WTC11 (cell line): Measurements from ENCODE around the gene CA11. TPM values are rescaled to one million over a fixed set of nuclear protein-coding genes. Genes with fewer than 3 reads are reported as not detected.

Experiments
- AFF4 ChIP-seq: sonication (generic); formaldehyde crosslinking; IDR thresholded peaks from 2 replicates; pipeline ENCODE4 v1.8.1; 2023; ENCODE audit warnings: mild to moderate bottlenecking, missing genetic modification reagents, borderline replicate concordance
- ATF6 ChIP-seq: sonication (generic); formaldehyde crosslinking; IDR thresholded peaks from 2 replicates; pipeline ENCODE4 v1.8.1; 2023; ENCODE audit warnings: mild to moderate bottlenecking, missing genetic modification reagents
- CREM ChIP-seq: sonication (generic); formaldehyde crosslinking; IDR thresholded peaks from 2 replicates; pipeline ENCODE4 v1.8.1; 2022; ENCODE audit warnings: mild to moderate bottlenecking, missing genetic modification reagents, moderate library complexity
- JAZF1 ChIP-seq: fragments of 250-450 bp; sonication (Bioruptor Pico); IDR thresholded peaks from 2 replicates; pipeline ENCODE4 v1.9.0; 2021; ENCODE audit warnings: moderate library complexity, mild to moderate bottlenecking, inconsistent platforms
- MAX ChIP-seq: sonication (generic); formaldehyde crosslinking; IDR thresholded peaks from 2 replicates; pipeline ENCODE4 v1.8.0; 2022; ENCODE audit warnings: mild to moderate bottlenecking, missing genetic modification reagents
- MXD4 ChIP-seq: fragments of 250-450 bp; sonication (Bioruptor Pico); IDR thresholded peaks from 2 replicates; pipeline ENCODE4 v1.8.0; 2021; ENCODE audit warnings: mild to moderate bottlenecking, moderate library complexity, borderline replicate concordance
- MYBL2 ChIP-seq: sonication (generic); formaldehyde crosslinking; IDR thresholded peaks from 2 replicates; pipeline ENCODE4 v1.8.1; 2023; ENCODE audit warnings: mild to moderate bottlenecking, moderate library complexity, missing genetic modification reagents
- NR3C1 ChIP-seq: sonication (generic); formaldehyde crosslinking; conservative IDR thresholded peaks from 2 replicates; pipeline ENCODE4 v1.8.1; 2023; ENCODE audit warnings: low read depth, mild to moderate bottlenecking, missing genetic modification reagents
- PRDM15 ChIP-seq: sonication (generic); formaldehyde crosslinking; IDR thresholded peaks from 2 replicates; pipeline ENCODE4 v1.8.0; 2022; ENCODE audit warnings: missing genetic modification reagents
- RELA ChIP-seq: sonication (generic); formaldehyde crosslinking; IDR thresholded peaks from 2 replicates; pipeline ENCODE4 v1.8.1; 2022; ENCODE audit warnings: missing genetic modification reagents, mild to moderate bottlenecking, borderline replicate concordance
- SMAD4 ChIP-seq: sonication (generic); formaldehyde crosslinking; IDR thresholded peaks from 2 replicates; pipeline ENCODE4 v1.8.0; 2022; ENCODE audit warnings: mild to moderate bottlenecking, missing genetic modification reagents
- ZNF138 ChIP-seq: sonication (generic); formaldehyde crosslinking; conservative IDR thresholded peaks from 2 replicates; pipeline ENCODE4 v1.8.1; 2022; ENCODE audit warnings: mild to moderate bottlenecking, moderate library complexity, missing genetic modification reagents
- ZNF219 ChIP-seq: sonication (generic); formaldehyde crosslinking; IDR thresholded peaks from 2 replicates; pipeline ENCODE4 v1.8.0; 2023; ENCODE audit warnings: missing genetic modification reagents, mild to moderate bottlenecking, borderline replicate concordance
- ZNF416 ChIP-seq: fragments of 250-450 bp; sonication (Bioruptor Pico); IDR thresholded peaks from 2 replicates; pipeline ENCODE4 v1.9.0; 2021; ENCODE audit warnings: mild to moderate bottlenecking, inconsistent platforms
- total RNA-seq: library from RNA; stranded (reverse); gene quantifications from 3 replicates; pipeline ENCODE4 v1.2.3, GENCODE V29; 2021
- TF ChIP-seq, protein P1 (sequence below): sonication (generic); formaldehyde crosslinking; IDR thresholded peaks from 2 replicates; pipeline ENCODE4 v1.8.1; 2023; ENCODE audit warnings: mild to moderate bottlenecking, missing genetic modification reagents, moderate library complexity
- TF ChIP-seq, protein P2 (sequence below): sonication (generic); formaldehyde crosslinking; IDR thresholded peaks from 2 replicates; pipeline ENCODE4 v1.8.0; 2022; ENCODE audit warnings: mild to moderate bottlenecking, missing genetic modification reagents
- TF ChIP-seq, protein P3 (sequence below): sonication (generic); formaldehyde crosslinking; IDR thresholded peaks from 2 replicates; pipeline ENCODE4 v1.8.0; 2023; ENCODE audit warnings: mild to moderate bottlenecking, missing genetic modification reagents
- TF ChIP-seq, protein P4 (sequence below): sonication (generic); formaldehyde crosslinking; IDR thresholded peaks from 2 replicates; pipeline ENCODE4 v1.8.1; 2022; ENCODE audit warnings: mild to moderate bottlenecking, moderate library complexity, missing genetic modification reagents
- TF ChIP-seq, protein P5 (sequence below): fragments of 200-600 bp; IDR thresholded peaks from 2 replicates; pipeline ENCODE4 v1.8.0; 2022; ENCODE audit warnings: antibody characterized with exemption

CA11 gene
- total RNA-seq, 1 experiment from 2014 or later, result 41.4 TPM

DNA sequence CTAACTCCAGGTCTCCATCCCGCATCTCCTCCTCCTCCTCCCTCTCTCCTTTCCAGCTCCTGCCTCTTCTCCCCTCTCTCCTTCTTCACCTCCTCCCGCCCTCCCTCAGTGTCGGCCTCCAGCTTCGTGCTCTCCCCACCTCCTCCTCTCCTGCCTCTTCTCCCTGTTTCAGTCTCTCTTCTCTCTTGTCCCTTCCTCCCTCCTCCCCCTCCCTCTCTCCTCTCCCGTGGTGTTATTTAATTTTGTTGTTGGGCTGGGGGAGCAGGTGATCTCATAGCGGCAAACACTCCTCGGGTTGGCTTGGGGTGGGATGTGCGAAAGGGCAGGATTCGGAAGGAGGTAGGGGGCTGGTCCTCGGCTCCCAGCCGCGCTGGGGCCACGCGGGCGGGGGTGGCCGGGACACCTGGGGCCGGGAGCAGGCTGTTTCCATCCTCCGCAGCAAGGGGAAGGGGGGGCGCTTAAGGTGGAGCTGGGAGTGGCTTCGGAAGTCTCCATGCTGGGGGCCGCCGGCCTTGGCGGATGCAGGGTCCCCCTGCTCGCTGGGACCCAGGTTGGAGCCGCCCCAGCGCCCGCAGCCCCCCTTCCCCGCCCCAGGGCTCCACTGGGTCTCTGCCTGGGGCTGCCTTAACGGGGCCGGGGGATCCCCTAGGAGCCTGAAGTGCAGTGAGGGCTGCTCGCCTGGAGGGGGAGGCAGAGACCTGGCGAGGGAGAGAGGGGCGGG lies at the start of gene CA11 (continued):
- TF ChIP-seq, protein P1, sequence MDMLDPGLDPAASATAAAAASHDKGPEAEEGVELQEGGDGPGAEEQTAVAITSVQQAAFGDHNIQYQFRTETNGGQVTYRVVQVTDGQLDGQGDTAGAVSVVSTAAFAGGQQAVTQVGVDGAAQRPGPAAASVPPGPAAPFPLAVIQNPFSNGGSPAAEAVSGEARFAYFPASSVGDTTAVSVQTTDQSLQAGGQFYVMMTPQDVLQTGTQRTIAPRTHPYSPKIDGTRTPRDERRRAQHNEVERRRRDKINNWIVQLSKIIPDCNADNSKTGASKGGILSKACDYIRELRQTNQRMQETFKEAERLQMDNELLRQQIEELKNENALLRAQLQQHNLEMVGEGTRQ (CRISPR knock-in tag), result 0 out of 2 replicates have a peak, but pooled peaks have one; percentile 4
- no peak for TF ChIP-seq ATF6 (CRISPR knock-in tag)
- no peak for TF ChIP-seq PRDM15
- no peak for TF ChIP-seq ZNF219 (CRISPR knock-in tag)
- 0 out of 2 replicates have a peak, but pooled peaks have one; percentile 24 for TF ChIP-seq ZNF416
- TF ChIP-seq MYBL2 (CRISPR knock-in tag), result no peak
- TF ChIP-seq SMAD4, result no peak
- TF ChIP-seq AFF4, result peak; percentile 72; the same call in 1 of the 2 replicates
- TF ChIP-seq, protein P2, sequence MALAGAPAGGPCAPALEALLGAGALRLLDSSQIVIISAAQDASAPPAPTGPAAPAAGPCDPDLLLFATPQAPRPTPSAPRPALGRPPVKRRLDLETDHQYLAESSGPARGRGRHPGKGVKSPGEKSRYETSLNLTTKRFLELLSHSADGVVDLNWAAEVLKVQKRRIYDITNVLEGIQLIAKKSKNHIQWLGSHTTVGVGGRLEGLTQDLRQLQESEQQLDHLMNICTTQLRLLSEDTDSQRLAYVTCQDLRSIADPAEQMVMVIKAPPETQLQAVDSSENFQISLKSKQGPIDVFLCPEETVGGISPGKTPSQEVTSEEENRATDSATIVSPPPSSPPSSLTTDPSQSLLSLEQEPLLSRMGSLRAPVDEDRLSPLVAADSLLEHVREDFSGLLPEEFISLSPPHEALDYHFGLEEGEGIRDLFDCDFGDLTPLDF (CRISPR knock-in tag), result no peak
- TF ChIP-seq, protein P3, sequence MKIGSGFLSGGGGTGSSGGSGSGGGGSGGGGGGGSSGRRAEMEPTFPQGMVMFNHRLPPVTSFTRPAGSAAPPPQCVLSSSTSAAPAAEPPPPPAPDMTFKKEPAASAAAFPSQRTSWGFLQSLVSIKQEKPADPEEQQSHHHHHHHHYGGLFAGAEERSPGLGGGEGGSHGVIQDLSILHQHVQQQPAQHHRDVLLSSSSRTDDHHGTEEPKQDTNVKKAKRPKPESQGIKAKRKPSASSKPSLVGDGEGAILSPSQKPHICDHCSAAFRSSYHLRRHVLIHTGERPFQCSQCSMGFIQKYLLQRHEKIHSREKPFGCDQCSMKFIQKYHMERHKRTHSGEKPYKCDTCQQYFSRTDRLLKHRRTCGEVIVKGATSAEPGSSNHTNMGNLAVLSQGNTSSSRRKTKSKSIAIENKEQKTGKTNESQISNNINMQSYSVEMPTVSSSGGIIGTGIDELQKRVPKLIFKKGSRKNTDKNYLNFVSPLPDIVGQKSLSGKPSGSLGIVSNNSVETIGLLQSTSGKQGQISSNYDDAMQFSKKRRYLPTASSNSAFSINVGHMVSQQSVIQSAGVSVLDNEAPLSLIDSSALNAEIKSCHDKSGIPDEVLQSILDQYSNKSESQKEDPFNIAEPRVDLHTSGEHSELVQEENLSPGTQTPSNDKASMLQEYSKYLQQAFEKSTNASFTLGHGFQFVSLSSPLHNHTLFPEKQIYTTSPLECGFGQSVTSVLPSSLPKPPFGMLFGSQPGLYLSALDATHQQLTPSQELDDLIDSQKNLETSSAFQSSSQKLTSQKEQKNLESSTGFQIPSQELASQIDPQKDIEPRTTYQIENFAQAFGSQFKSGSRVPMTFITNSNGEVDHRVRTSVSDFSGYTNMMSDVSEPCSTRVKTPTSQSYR, result 0 out of 2 replicates have a peak, but pooled peaks have one; percentile 22
- no peak for TF ChIP-seq MXD4 (CRISPR knock-in tag)
- TF ChIP-seq, protein P4, sequence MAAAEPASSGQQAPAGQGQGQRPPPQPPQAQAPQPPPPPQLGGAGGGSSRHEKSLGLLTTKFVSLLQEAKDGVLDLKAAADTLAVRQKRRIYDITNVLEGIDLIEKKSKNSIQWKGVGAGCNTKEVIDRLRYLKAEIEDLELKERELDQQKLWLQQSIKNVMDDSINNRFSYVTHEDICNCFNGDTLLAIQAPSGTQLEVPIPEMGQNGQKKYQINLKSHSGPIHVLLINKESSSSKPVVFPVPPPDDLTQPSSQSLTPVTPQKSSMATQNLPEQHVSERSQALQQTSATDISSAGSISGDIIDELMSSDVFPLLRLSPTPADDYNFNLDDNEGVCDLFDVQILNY (CRISPR knock-in tag), result no peak
- TF ChIP-seq NR3C1 (CRISPR knock-in tag), result no peak
- no peak for TF ChIP-seq ZNF138 (CRISPR knock-in tag)
- no peak for TF ChIP-seq RELA (CRISPR knock-in tag)
- TF ChIP-seq MAX (CRISPR knock-in tag), result peak; percentile 80
- TF ChIP-seq JAZF1, result no peak
- TF ChIP-seq, protein P5, sequence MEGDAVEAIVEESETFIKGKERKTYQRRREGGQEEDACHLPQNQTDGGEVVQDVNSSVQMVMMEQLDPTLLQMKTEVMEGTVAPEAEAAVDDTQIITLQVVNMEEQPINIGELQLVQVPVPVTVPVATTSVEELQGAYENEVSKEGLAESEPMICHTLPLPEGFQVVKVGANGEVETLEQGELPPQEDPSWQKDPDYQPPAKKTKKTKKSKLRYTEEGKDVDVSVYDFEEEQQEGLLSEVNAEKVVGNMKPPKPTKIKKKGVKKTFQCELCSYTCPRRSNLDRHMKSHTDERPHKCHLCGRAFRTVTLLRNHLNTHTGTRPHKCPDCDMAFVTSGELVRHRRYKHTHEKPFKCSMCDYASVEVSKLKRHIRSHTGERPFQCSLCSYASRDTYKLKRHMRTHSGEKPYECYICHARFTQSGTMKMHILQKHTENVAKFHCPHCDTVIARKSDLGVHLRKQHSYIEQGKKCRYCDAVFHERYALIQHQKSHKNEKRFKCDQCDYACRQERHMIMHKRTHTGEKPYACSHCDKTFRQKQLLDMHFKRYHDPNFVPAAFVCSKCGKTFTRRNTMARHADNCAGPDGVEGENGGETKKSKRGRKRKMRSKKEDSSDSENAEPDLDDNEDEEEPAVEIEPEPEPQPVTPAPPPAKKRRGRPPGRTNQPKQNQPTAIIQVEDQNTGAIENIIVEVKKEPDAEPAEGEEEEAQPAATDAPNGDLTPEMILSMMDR, result peak; percentile 72
- no peak for TF ChIP-seq CREM (CRISPR knock-in tag)
